ENCODE measurements around the gene ZNF468.
"Not testable (repeated sequence)": the region's sequence is repeated elsewhere in the genome, so short reads cannot be mapped to it uniquely, and the experiment has no call there.

ZNF468 gene

DNA sequence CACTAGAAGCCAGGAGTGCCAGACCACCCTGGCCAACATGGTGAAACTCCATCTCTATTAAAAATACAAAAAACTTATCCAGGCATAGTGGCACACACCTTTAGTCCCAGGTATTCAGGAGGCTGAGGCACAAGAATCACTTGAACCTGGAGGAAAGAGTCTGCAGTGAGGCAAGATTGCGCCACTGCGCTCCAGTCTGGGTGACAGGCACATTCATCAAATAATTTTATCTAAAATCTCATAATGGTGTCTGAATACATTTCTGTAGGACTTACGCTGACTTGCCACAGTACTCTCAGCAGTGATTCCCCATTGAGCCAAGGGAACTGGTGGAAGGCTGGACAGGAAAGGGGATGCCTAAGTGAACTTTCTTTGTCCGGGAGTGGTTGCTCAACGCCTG is 31.7 kb downstream of the ZNF468 start:
- TF ChIP-seq CTCF (IDR thresholded peaks at IDR 0.05; ENCODE audit: low read length, missing control alignments) = no peak
- no peak for DNase-seq (ENCODE audit: low read depth)
- no peak overlapping the region for H3K4me3 ChIP-seq (replicated peaks; ENCODE audit: low read depth, low read length)

DNA sequence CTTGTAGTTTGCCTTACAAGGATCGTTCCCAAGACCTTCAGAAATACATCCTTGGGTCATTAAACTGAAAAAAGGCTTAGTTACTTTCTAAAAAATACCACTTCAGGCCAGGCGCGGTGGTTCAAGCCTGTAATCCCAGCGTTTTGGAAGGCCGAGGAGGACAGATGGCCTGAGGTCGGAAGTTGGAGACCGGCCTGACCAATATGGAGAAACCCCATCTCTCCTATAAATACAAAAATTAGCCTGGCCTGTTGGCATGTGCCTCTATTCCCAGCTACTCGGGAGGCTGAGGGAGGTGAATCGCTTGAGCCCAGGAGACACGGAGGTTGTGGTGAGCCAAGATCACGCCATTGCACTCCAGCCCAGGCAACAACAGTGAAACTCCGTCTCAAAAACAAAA is 33.7 kb downstream of the ZNF468 start:
- no peak for DNase-seq (ENCODE audit: low read depth)
- no peak for TF ChIP-seq CTCF (IDR thresholded peaks at IDR 0.05; ENCODE audit: low read length, missing control alignments)
- no peak overlapping the region for H3K4me3 ChIP-seq (replicated peaks; ENCODE audit: low read depth, low read length)

GRCh38 chr19:52821204-52821960 is 36.0 kb downstream of the ZNF468 start, which contains the start of gene ZNF28:
ZNF28 (minus strand) TSS chr19:52821633; CDS start chr19:52817958, 3,675 bp downstream.
- peak within 1 kb of the TSS; percentile 74 for H3K4me3 ChIP-seq (replicated peaks; ENCODE audit: low read depth, low read length)
- peak; percentile 54 for DNase-seq (ENCODE audit: low read depth)

DNA sequence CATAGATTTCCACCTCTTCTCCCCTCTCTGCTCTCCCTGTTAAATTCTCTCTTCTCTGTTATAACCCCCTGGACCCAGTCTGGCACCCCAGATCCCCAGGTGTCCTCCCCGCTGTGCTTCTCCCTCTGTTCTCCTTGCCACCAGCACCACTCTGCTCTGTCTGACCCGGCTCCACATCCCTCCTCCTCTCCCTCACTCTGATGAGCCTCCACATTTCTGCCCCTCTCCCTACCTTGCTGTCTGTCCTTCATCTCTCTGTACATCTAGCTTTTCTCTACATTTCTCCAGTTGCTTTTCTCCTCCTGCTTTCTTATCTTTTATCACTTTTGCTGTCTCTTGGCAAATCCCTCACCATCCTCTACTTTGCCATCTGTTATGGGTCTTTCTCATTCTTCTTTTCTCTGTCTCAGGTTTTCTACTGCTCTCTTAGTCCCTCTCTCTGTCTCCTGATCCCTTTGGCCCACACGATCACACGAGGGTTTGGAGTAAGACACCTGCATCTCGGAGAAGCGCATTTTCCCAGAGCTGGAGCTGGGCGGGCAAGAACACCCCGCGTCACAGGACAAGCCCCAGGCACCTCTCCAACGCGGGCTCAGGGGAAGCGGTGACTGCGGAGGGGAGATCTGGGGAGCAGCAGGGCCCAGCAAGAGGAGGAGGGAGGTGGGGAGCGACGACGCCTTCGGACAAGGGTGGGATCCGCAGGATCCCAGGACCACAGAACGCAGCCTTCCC is 36.8 kb downstream of the ZNF468 start:
- DNase-seq (ENCODE audit: low read depth) = peak; percentile 11
- H3K4me3 ChIP-seq (replicated peaks; ENCODE audit: low read depth, low read length) = peak overlapping the region; percentile 74

DNA sequence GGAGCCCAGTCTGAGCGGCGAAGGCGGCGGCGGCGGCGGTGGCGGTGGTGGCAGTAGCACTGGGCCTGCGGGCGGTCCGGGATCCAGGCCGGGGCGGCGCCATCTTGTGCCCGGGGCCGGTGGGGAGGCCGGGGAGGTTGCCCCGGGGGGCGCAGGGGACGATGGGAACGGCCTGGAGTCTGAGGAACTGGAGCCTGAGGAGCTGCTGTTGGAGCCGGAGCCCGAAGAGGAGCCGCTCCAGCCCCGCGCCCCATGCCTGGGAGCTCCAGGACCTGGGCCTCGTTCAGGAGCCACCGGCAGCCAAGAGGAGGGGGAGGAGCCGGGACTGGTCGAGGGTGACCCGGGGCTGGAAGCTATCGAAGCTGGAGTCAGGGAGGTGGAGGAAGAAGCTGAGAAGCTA is 47.6 kb downstream of the ZNF468 start:
- DNase-seq (ENCODE audit: low read depth) = no peak
- no peak for TF ChIP-seq CTCF (IDR thresholded peaks at IDR 0.05; ENCODE audit: low read length, missing control alignments)
- H3K4me3 ChIP-seq (replicated peaks; ENCODE audit: low read depth, low read length) = no peak overlapping the region

GRCh38 chr19:52799950-52800640 is 57.3 kb downstream of the ZNF468 start:
- H3K4me3 ChIP-seq (replicated peaks; ENCODE audit: low read depth, low read length); DNase-seq (ENCODE audit: low read depth): not testable (repeated sequence)

GRCh38 chr19:52789440-52789839 is 68.0 kb downstream of the ZNF468 start:
- H3K4me3 ChIP-seq (replicated peaks; ENCODE audit: low read depth, low read length) = no peak overlapping the region
- no peak for DNase-seq (ENCODE audit: low read depth)
- no peak for TF ChIP-seq CTCF (IDR thresholded peaks at IDR 0.05; ENCODE audit: low read length, missing control alignments)

All from fibroblast of pulmonary artery (primary cell).